Naive thymus-derived CD8-positive, alpha-beta T cell (primary cell): Measurements from ENCODE around the gene RPP25L. TPM values are rescaled to one million over a fixed set of nuclear protein-coding genes. Genes with fewer than 3 reads are reported as not detected.

Experiments
- ATAC-seq, 2 donors: fragments of 150-1000 bp; cut with Tn5 transposase in 1 of 2; sonication (Bioruptor Pico), chemical (Tn5 transposase) in 1 of 2; 1 replicate in 1 of 2; 2 replicates in 1 of 2; pipeline ENCODE4 v1.10.0; 2021; ENCODE audit warnings: mild to moderate bottlenecking in 2 of 2, moderate library complexity in 2 of 2
- POLR2A ChIA-PET: fragments of 350-600 bp; sonication (Branson Sonifier 250); formaldehyde crosslinking; loops from one replicate; lab custom pipeline; 2021; ENCODE audit warnings: antibody characterized with exemption; lab: Charles Lee
- DNase-seq, 10 donors: peaks; one replicate each; pipeline versions ENCODE4 v3.0.0 to v3.0.0-alpha.2; 2020 to 2022
- H3K27ac Mint-ChIP-seq, 10 donors: one replicate each; pipeline ENCODE4 v1.8.0; 2020 to 2022; ENCODE audit warnings: mild to moderate bottlenecking in 10 of 10, mixed read lengths in 10 of 10, moderate library complexity in 4 of 10, inconsistent platforms in 1 of 10
- H3K27me3 Mint-ChIP-seq, 5 donors: one replicate each; pipeline ENCODE4 v1.8.0; 2021 to 2022; ENCODE audit warnings: mixed read lengths in 5 of 5
- H3K36me3 Mint-ChIP-seq, 3 donors: one replicate each; pipeline ENCODE4 v1.8.0; 2020 to 2022; ENCODE audit warnings: mixed read lengths in 3 of 3, mild to moderate bottlenecking in 2 of 3, inconsistent platforms in 1 of 3
- H3K4me1 Mint-ChIP-seq, 4 donors: one replicate each; pipeline ENCODE4 v1.8.0; 2021 to 2022; ENCODE audit warnings: mixed read lengths in 4 of 4
- H3K4me3 Mint-ChIP-seq, 10 donors: one replicate each; pipeline ENCODE4 v1.8.0; 2020 to 2022; ENCODE audit warnings: mild to moderate bottlenecking in 10 of 10, mixed read lengths in 10 of 10, moderate library complexity in 6 of 10, inconsistent platforms in 1 of 10
- H3K9me3 Mint-ChIP-seq, 9 donors: one replicate each; pipeline ENCODE4 v1.8.0; 2020 to 2022; ENCODE audit warnings: mixed read lengths in 9 of 9, mild to moderate bottlenecking in 3 of 9, inconsistent platforms in 1 of 9, moderate library complexity in 1 of 9
- polyA plus RNA-seq, 3 donors: library from polyadenylated mRNA; unstranded; fragments of 300-500 nt; fragmentation: Illumina TruSeq; gene quantifications; one replicate each; pipeline ENCODE4 v1.2.3, GENCODE V29; 2021
- total RNA-seq, 8 experiments: library from RNA in 2 of 8; stranded (reverse) in 2 of 8; gene quantifications; one replicate each; pipeline ENCODE4 v1.2.3 and lab custom pipeline; 2021 to 2026

Gene RPP25L
- total and polyA plus RNA-seq, 5 experiments from 2014 or later = 20.5 to 51.7 (median 28.7) TPM

DNA sequence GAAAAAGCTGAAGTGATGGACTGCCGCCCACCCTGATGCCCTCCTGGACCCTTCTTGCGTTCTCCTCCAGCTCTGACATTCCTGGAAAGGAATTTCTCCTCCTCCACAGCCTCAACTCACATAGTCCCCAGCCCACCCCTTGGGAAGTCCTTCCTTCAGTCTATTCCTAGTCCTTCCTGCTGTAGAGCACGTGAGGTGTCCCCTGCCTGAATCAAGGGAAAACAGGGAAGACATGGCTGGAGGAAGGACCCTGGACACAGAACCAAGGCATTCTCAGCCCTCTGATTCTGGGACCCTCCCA, 13.2 kb upstream of the RPP25L start:
- Mint-ChIP-seq H3K27ac (no peak overlapping the region), H3K4me1 (peaks cover 17 to 43% (median 35%) of the 10 kb centered on the region in 4 donors), H3K27me3 (peaks cover 30 to 81% (median 64%) of the 10 kb centered on the region in 5 donors), H3K36me3 (peaks cover 0 to 5% (median 3%) of the 10 kb centered on the region in 3 donors), H3K9me3 (peaks cover 0 to 2% (median 0%) of the 10 kb centered on the region in 9 donors), H3K4me3 (peak overlapping the region in 1 of 10 donors; percentile 26)
- ATAC-seq = no peak
- DNase-seq = no peak
- POLR2A ChIA-PET = interaction anchor here (1.9 to 4.7 kb wide), 2 partner anchors 13 kb away, joined by 9 to 32 read pairs; partner anchors contain the start of genes RPP25L and SIGMAR1

DNA sequence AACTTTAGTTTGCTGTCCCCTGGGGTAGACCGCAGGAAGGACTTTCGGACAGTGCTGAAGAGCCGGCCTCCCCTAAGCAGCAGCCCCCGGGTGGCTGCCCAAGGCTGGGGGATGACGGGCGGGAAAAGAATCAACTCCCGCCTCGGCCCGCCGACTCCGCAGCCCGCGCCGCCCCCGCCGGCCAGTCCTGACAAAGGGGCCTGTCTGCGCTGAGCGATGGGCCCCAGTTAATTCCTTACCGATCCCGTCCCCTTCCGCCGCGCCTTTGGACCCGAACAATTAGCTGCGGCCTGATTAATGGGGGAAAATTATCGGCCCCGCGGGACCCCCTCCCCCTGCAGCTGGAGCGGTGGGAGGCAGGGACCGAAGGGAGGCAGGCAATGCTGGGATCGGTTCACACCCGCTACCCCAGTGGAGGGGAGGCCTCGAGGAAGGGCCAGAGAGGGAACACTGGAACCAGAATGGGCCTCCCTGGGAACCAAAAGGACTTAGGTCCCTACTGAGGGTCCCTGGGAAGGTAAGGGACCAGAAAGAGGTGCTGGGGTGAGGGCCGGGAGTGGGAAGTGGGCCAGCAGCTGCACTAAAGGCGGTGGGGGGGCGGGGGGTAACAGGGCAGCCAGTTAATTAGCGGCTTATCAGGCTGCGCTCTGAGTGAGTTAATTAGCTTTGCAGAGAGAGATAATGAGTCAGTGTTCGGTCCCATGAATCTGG, 12.7 kb upstream of the RPP25L start:
- ATAC-seq (no peak), DNase-seq (no peak)
- Mint-ChIP-seq H3K27me3 (peaks cover 30 to 75% (median 61%) of the 10 kb centered on the region in 5 donors), H3K36me3 (peaks cover 0 to 5% (median 3%) of the 10 kb centered on the region in 3 donors), H3K4me3 (no peak overlapping the region), H3K27ac (no peak overlapping the region), H3K4me1 (peaks cover 20 to 47% (median 38%) of the 10 kb centered on the region in 4 donors), H3K9me3 (peaks cover 0 to 2% (median 0%) of the 10 kb centered on the region in 9 donors)
- POLR2A ChIA-PET = interaction anchor here (1.9 to 4.7 kb wide), 2 partner anchors 12 to 13 kb away, joined by 9 to 32 read pairs; partner anchors contain the start of genes RPP25L and SIGMAR1

DNA sequence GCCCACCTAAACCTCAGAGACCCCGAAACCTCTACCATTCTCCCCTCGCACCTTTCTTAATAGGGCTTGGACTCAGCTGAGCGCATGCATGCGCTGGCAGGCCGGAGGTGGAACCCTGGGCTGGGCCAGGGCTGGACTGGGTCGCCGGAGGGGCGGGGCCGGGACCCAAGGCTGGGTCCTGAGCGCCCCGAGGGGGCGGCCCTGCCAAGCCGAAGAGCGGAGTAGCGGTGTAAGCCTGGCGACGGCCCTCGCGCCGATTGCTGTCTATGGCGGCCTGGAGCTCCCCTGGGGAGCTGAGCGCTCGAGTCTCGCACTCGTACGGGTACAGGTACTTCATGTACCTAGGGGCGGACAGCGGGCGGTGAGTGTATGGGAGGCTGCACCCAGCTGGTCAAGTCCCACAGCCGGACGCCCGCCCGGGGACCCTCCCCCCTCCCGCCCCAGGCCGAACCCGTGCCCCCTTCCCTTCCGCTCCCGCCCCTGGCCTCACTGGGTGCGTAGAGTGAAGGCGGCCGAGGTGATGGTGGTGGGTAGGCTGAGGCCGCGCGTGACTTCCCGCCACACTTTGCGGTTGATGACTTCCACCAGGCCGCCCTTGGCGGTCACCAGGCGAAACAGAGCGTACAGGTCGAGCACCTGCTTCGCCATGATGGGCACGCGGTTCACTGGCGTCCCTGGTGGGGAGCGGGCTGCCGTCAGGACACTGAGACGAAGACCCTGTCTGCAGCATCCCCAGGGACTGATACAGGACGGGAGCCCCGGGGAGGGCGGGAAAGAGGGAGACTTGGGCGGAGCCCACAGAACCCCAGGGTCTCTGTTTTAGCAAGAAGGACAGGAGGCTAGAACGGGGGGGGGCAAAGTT, 11.7 kb upstream of the RPP25L start:
- POLR2A ChIA-PET = interaction anchor here (0.6 to 4.7 kb wide), 5 partner anchors 9 to 110 kb away, joined by 3 to 32 read pairs (median 4); partner anchors contain the start of genes GALT and SIGMAR1
- Mint-ChIP-seq H3K9me3 (peaks cover 0 to 2% (median 0%) of the 10 kb centered on the region in 9 donors), H3K36me3 (peaks cover 0 to 5% (median 3%) of the 10 kb centered on the region in 3 donors), H3K27ac (peak overlapping the region in 1 of 10 donors; percentile 57), H3K4me1 (peaks cover 24 to 48% (median 44%) of the 10 kb centered on the region in 4 donors), H3K27me3 (peaks cover 30 to 65% (median 55%) of the 10 kb centered on the region in 5 donors), H3K4me3 (peak overlapping the region; percentile 40 to 81 (median 62))
- DNase-seq = no peak
- peak in 1 of 2 donors; percentile 15 for ATAC-seq

DNA sequence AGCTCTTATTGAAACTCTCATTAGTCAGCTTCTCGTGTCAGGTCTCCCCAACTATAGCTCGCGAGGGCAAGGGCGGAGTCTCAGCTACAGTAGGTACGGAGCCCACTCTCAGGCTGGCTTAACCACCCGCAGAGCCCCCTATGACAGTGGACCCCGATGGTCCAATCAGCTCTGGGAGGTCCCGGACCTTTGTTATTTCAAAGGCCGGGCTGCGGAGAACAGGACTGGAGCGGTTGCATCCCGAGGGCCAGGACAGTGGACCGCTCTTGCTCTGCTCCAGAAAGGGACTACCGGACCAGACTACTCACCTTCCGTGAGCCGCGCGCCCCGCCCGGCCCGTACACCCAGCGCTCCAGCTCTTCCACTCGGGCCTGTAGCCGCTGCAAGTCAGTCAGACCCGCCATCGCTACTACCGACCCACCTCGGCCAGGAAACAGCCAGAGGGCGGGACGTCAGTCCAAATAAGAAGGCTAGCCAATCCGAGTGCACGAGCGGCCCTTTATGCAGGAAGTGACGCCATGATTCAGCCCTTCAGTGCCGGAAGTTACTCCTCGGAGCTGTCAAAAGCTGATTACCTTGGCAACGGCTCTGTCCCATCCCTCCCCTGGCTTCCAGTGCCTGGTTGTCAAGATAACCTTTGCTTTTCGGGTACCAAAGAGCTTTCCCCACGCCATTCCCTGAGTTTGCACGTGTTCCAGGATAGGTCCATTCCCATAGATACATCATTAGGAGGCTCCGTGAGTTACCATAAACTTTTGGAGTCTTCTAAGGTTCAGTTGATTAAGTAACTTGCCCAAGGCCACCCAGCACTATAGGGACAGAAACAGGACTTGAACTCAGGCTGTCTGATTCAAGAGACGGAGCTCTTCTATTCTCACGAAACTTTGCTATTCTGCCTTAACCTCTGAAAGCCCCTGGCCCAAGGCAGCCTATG, 8.4 kb upstream of the RPP25L start, which contains the start of gene DCTN3:
DCTN3 (minus strand) TSS at position 435 of the 934 bp plus-strand sequence; CDS start at position 404, 31 bp downstream.
- Mint-ChIP-seq H3K4me3 (peak within 1 kb of the TSS; percentile 92 to 98 (median 95)), H3K4me1 (peaks cover 22 to 37% (median 35%) of the 10 kb centered on the region in 4 donors), H3K36me3 (peaks cover 7 to 27% (median 10%) of the 10 kb centered on the region in 3 donors), H3K27ac (peak within 1 kb of the TSS; percentile 79 to 97 (median 93)), H3K9me3 (peaks cover 0 to 2% (median 0%) of the 10 kb centered on the region in 9 donors), H3K27me3 (peaks cover 14 to 32% (median 29%) of the 10 kb centered on the region in 5 donors)
- ATAC-seq = peak; percentile 97
- DNase-seq = peak; percentile 78 to 97 (median 90)
- POLR2A ChIA-PET = interaction anchor here (0.7 to 2.4 kb wide), 11 partner anchors 8 to 1868 kb away, joined by 3 to 51 read pairs (median 4); partner anchors contain the start of genes ARID3C, GALT, RPP25L and SIGMAR1

DNA sequence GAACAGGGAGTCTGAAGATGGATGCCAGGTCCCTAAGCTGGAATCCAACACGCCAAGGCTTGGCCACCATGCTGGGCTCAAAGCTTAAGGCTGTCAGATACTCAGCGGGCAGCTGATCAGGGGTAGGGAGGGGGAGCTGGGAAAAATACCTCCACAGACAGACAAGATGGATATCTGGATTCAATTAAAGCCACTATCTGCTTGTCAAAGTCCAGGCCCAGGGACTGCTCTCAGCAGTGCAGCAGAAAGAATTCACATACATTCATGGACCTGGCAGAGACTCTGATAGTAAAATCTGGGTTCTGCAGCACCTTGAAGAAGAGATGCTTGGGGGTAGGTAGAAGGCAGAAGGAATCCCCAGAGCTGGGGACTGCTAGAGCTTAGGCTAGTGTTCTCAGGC, 3.2 kb upstream of the RPP25L start:
- POLR2A ChIA-PET = interaction anchor here (0.7 to 1.7 kb wide), 4 partner anchors 8 to 480 kb away, joined by 3 to 5 read pairs (median 4); partner anchors contain the start of genes GALT and SIGMAR1
- H3K36me3 Mint-ChIP-seq = peaks cover 6 to 32% (median 7%) of the 10 kb centered on the region in 3 donors
- ATAC-seq = no peak
- no peaks in the 10 kb centered on the region for H3K9me3 Mint-ChIP-seq
- H3K4me1 Mint-ChIP-seq = peaks cover 22 to 43% (median 35%) of the 10 kb centered on the region in 4 donors
- H3K4me3 Mint-ChIP-seq = no peak overlapping the region
- H3K27me3 Mint-ChIP-seq = no peaks in the 10 kb centered on the region
- no peak for DNase-seq
- H3K27ac Mint-ChIP-seq = no peak overlapping the region

DNA sequence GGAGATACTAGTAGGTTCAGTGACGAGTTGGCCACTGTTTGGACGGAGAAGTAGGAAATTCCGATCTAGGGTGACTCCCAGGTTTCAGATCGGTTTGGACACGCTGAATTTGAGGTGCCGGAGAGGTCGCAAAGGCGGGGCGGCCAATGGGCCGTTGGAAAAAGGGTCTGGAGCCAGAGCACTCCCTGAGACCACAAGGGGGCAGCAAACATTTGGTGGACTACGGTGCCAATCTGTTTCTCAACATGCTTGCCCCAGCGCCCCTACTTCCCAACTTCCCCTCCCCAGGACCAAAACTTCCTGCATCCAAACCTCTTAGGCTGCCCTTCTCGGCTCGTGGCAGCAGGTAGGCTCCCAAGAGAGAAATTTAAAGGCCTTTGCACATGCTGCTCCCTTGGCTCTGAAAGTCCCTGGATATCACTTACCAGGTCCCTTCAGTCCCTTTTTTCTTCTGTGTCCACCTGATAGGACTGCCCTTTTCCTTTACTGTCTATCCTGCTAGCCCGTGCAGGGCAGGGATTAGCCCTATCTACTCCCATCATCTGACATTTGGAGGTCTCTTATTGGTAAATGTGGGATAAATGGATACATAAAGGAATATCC, 992 bp upstream of the RPP25L start:
- Mint-ChIP-seq H3K4me3 (peak overlapping the region; percentile 88 to 95 (median 92)), H3K27me3 (no peaks in the 10 kb centered on the region), H3K9me3 (no peaks in the 10 kb centered on the region), H3K27ac (peak overlapping the region; percentile 77 to 99 (median 92)), H3K4me1 (peaks cover 11 to 31% (median 22%) of the 10 kb centered on the region in 4 donors), H3K36me3 (peaks cover 6 to 29% (median 7%) of the 10 kb centered on the region in 3 donors)
- peak; percentile 43 for ATAC-seq
- POLR2A ChIA-PET = interaction anchor here (0.6 to 3.1 kb wide), 8 partner anchors 8 to 52 kb away, joined by 3 to 30 read pairs (median 8); partner anchors contain the start of genes ARID3C, DCTN3, GALT and SIGMAR1
- DNase-seq = peak; percentile 36 to 86 (median 67)

DNA sequence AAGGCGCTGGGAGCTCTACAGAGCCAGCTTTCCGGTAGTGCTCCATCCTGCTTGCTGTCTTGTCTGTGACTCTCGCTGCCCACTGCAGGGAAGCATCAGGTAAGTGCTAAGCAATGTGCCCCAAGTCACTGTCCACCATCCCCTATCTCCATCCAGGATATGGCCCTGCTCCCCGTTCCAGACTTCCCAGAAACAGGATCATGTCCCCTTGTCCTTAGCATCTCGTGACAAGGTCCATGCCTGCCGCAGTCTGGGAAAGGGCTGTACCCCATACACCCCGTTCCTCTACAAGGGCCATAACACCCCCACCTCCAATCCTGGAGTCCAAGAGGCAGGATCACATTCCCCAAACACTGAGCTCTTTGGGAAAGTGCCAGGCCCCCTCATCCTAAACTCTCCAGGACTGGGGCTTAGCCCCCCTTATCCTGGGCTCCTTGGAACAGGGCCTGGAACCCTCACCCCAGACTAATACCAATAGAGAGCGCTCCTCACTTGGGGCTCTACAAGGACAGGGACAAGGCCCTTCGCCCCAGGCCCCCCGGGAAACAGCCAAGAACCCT, 566 bp downstream of the RPP25L start:
- Mint-ChIP-seq H3K36me3 (peaks cover 0 to 15% (median 2%) of the 10 kb centered on the region in 3 donors), H3K27ac (peak overlapping the region; percentile 77 to 99 (median 95)), H3K27me3 (no peaks in the 10 kb centered on the region), H3K4me3 (peak overlapping the region; percentile 88 to 95 (median 92)), H3K4me1 (peaks cover 8 to 31% (median 22%) of the 10 kb centered on the region in 4 donors), H3K9me3 (no peaks in the 10 kb centered on the region)
- DNase-seq = no peak
- POLR2A ChIA-PET = interaction anchor here (0.5 to 3.1 kb wide), 7 partner anchors 9 to 165 kb away, joined by 3 to 30 read pairs (median 7); partner anchors contain the start of genes CCL27, DCTN3, GALT and SIGMAR1
- ATAC-seq = peak in 1 of 2 donors; percentile 6

DNA sequence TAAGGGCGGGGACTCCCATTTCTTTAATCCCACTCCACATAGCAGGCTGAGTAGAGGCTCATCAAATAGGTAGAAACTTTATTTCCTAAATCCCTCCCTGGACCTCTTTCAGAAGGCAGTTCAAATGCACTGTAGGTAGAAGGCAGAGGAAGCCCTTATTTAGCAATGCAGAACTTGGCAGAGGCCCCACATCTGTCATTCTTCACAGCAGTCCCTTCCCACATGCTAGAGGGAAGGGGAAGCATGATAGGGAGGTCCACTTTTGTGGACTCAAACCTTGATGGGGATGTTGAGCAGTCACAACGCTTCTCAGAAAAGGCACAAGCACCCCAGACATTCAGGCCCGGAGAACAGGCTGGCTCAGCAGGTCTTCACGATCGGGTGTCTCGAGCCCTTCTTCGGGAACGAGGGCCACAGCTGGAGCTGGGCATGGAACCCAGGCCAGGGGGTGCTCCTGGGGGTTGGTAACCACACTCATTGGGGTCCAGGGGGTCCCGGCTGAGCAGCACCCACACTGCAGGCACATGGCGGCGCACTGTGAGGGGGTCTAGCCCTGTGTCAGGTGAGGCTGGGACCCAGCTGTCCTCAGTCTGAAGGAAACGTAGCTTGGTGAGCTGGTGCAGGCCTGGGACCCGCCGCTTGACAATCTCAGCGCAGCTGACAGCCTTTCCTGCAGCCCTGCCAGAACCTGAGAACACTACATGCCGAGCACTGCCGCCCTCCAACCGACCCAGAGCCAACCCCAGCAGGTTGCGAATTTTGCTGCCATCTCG, 1.3 kb downstream of the RPP25L start:
- Mint-ChIP-seq H3K27me3 (no peaks in the 10 kb centered on the region), H3K36me3 (peaks cover 0 to 8% (median 0%) of the 10 kb centered on the region in 3 donors), H3K9me3 (no peaks in the 10 kb centered on the region), H3K4me1 (peaks cover 7 to 31% (median 22%) of the 10 kb centered on the region in 4 donors), H3K27ac (peak overlapping the region; percentile 18 to 97 (median 75)), H3K4me3 (peak overlapping the region; percentile 5 to 95 (median 90))
- DNase-seq (no peak), ATAC-seq (no peak)
- POLR2A ChIA-PET = interaction anchor here (0.5 to 3.1 kb wide), 6 partner anchors 10 to 164 kb away, joined by 3 to 30 read pairs (median 8); partner anchors contain the start of genes DCTN3, GALT and SIGMAR1

DNA sequence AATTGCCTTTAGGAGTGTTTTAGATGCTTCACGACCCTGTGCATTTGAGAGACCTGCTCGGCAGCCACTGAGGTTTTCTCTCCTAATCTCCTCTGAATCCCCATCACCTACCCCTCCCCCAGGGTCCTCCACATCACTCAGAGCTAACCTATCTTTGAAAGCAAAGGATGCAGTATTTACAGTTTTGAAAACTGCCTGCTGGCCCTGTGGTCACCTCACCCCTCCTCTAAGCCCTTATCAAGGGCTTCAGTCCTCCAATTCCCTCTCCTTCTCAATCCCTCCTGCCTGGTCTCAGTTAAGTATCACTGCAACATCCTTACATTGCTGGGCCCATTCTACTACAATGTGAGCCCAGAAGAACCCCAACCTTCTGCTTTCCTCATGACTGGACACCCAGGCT, 4.6 kb downstream of the RPP25L start:
- Mint-ChIP-seq H3K9me3 (no peaks in the 10 kb centered on the region), H3K4me3 (no peak overlapping the region), H3K36me3 (no peaks in the 10 kb centered on the region), H3K4me1 (peaks cover 6 to 22% (median 17%) of the 10 kb centered on the region in 4 donors), H3K27ac (no peak overlapping the region), H3K27me3 (peaks cover 0 to 6% (median 2%) of the 10 kb centered on the region in 5 donors)
- ATAC-seq (no peak), DNase-seq (no peak)
- POLR2A ChIA-PET = interaction anchor here (1.4 kb wide), 1 partner anchor 13 kb away, joined by 4 read pairs; the partner anchor contains the start of gene DCTN3

DNA sequence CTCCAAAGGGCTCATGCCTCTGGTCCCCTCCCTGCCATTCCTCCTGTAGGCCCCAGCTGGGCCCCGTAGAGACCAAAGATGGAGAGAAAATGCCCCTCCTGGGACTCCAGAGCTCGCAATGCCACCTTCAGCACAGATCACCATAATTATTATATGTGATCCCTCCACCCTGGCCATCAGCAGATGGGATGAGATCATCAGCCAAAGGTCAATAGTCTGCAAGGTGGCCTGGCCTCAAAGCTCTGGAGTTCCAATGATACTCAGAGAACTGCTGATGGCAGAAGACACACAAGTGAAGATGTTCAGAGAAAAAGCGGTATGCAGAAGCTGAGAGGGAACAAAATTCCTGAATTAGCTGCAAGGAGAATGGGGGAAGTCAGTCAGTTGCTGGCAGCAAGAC, 5.0 kb downstream of the RPP25L start:
- Mint-ChIP-seq H3K4me1 (peaks cover 5 to 18% (median 16%) of the 10 kb centered on the region in 4 donors), H3K4me3 (no peak overlapping the region), H3K9me3 (no peaks in the 10 kb centered on the region), H3K36me3 (no peaks in the 10 kb centered on the region), H3K27me3 (peaks cover 0 to 6% (median 2%) of the 10 kb centered on the region in 5 donors), H3K27ac (no peak overlapping the region)
- POLR2A ChIA-PET = interaction anchor here (1.4 kb wide), 1 partner anchor 13 kb away, joined by 4 read pairs; the partner anchor contains the start of gene DCTN3
- ATAC-seq = no peak
- no peak for DNase-seq
